GM19438 (cell line): ENCODE data around the gene RGS6.
"Not testable (repeated sequence)": the region's sequence is repeated elsewhere in the genome, so short reads cannot be mapped to it uniquely, and the experiment has no call there.

Experiments
- ATAC-seq: cut with Tn5 transposase; IDR thresholded peaks from one replicate; pipeline ENCODE4 v1.9.1; 2021; ENCODE audit warnings: low read depth; ENCODE audit not compliant: unreplicated experiment

Gene RGS6

DNA sequence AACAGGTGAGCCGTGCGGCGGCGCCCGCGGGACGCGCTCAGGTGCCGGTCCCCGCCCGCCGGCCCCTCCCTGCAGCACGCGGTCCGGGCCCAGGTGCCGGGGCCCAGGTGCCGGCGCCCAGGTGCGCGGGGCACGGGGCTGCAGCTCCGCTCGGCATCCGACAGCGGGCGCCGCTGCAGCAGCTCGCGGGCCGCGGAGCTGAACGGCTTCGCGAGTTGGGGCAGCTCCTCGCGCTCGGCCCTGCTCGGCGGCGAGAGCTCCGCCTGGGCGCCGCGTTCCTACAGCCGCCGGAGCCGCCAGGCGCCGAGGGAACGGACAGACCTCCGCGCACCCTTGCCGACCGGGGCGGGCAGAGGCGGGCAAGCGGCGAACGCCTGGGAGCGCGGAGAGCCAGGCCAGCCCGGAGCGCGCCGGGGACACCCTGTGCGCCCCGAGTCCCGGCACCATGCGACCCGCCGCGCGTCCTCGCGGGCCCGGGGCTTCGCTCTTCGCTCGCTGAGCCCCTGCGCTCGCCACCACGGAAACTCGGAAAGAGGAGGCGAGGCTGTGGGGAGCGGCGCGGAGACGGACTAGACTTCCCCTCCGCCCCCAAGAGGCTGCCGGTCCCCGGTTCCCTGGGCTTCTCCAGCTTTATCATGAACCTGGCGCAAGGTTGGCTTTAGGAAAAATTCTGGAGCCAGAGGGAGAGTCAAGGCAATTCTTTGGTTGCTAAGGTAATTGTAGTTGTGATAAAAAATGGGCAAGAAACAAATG lies at the start of gene RGS6:
Gene RGS6 (plus strand): TSS at position 201 of the 753 bp plus-strand sequence.
- no peak for ATAC-seq

DNA sequence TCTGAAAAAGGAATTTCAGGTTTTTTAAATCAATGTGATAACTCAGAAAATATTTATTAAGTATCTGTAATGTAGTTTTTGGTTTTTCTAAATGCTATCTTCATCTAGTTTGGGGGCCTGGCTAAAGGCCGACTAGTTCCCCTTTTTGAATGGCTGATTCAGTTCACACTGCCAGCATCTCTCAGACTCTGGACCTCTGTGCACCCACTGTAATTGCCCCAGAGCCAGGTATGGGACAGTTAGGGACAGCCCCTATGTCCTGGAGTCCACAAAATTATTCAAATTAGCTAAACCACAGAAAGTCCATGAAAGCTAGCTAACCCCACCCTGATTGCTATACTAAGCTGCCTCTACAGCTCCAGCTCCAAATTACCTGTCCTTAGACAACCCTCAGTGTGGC lies 49.1 kb upstream of the RGS6 start:
- ATAC-seq: no peak

DNA sequence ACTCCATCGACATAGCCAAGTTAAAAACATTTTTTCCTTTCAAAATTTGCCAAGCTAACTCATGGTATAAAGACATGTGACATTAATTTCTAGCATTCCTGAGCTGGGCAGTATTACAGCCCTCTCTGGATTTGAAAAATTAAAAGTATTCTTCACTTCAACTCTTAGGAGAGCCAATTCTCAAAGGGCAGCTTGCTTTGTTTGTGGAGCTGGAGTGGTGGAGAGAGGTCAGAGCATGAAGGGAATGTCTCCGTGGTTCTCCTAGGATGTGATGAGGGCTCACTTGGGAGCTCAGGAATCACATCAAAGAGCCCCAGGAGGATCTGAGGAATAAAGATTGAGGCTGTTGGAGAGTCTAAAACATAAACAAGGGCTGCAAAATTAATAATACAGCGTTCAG lies 46.9 kb upstream of the RGS6 start:
- no peak for ATAC-seq

DNA sequence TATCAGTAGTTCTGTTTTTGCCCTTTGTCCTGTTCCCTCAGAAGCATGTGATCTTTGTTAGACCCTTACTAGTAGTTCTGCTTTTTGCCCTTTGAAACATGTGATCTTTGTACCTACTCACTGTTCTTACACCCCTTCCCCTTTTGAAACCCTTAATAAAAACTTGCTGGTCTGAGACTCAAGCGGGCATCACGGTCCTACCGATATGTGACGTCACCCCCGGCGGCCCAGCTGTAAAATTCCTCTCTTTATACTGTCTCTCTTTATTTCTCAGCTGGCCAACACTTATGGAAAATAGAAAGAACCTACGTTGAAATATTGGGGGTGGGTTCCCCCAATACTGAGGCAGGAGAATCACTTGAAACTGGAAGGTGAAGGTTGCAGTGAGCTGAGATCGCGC lies 44.4 kb upstream of the RGS6 start:
- ATAC-seq: not testable (repeated sequence)

GRCh38 chr14:71890541-71890940 lies 41.7 kb upstream of the RGS6 start:
- no peak for ATAC-seq

GRCh38 chr14:71891185-71891584 lies 41.0 kb upstream of the RGS6 start:
- ATAC-seq: no peak

DNA sequence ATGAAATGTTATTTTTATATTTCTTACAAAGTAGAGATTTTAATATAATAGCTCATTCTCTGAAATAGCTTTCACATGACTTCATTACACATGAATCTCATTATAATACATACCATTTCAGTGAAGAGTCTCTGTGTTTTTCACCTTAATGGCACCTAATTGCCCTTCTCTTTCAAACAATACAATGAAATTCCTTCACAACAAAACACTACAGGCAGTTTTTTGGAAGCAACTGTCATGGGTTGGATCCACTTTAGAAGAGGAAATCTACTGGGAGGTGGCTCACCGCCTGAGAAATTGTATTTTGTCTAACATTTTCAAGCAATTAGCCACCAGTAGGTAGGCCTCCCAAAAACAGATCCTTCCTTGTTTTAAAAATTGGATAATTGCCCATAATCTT lies 40.3 kb upstream of the RGS6 start:
- no peak for ATAC-seq

DNA sequence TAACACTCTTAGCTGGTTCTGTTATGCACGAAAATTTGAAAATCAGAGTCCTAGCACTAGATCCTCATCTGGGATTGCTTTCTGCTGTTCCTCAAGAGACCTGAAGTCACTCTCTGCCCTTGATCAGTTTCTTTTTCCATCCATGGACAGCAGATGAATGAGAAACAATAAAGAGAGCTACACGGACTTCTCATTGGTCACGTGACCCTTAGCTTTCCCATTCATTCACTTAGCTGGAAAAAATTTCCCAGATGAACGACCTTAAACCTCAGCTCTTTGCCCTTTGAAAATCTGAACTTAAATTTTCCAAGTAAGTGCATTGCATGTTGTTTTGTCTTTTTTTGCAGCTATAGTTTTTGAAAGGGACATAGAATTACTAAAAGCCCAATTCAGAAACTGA lies 27.2 kb upstream of the RGS6 start:
- no peak for ATAC-seq

- no peak for ATAC-seq
Observed at GRCh38 chr14:71905860-71906259, 26.4 kb upstream of the RGS6 start.

- no peak for ATAC-seq
Observed at GRCh38 chr14:71907793-71908515, 24.3 kb upstream of the RGS6 start.

- ATAC-seq: no peak
Observed at GRCh38 chr14:71911669-71912068, 20.6 kb upstream of the RGS6 start.

- no peak for ATAC-seq
Observed at GRCh38 chr14:71913342-71913741, 18.9 kb upstream of the RGS6 start.

- no peak for ATAC-seq
Observed at GRCh38 chr14:71918955-71919354, 13.3 kb upstream of the RGS6 start.

DNA sequence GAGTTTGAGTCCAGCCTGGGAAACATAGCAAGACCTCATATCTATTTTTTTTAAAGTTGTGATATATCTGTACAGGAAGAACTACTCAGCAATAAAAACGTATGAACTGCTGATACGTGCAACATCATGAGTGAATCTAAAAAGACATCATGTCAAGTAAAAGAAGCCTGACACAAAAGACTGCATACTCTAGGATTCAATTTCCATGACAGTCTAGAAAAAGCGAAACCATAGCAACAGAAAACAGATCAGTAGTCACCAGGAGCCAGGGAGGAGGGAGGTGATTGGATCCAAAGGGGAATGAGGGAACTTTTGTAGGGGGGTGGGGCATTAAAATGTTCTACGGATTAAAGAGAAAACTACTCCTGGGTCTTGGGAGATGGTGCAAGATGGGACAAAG lies 8.7 kb upstream of the RGS6 start:
- no peak for ATAC-seq

DNA sequence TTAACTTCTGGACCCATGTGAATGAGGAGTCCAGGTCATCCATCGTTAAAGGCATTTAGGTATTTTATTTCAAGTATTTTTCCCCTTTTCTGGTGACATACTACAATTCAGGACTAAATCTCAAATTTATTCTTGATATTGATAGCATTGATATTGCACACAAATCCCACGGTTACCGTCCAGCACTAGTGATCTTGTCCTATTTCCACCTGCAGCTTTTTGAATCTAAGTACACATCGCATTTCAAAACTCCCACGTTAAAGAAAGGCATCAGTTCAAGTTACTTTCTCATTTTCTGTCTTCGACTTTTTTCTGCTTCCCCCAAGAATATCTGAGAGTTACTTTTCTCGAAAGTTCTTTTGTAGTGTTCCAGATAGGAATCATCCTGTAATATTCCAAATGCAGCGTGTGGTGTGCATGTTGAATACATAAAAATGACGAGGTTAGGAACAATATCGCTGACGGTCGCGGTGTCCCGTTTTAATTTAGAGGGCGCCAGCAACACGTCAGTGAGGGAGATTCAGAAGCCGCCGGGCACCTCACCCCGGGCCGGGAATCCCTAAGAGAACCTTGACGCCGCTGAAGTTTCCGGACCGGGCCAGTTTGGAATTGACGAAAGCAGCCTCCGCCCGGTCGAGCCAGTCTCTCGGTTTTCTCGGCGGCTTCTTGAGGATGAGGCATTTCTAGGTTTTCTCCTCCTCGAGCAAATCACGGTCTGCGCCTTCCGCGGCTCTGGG lies 569 bp upstream of the RGS6 start:
- ATAC-seq: no peak

DNA sequence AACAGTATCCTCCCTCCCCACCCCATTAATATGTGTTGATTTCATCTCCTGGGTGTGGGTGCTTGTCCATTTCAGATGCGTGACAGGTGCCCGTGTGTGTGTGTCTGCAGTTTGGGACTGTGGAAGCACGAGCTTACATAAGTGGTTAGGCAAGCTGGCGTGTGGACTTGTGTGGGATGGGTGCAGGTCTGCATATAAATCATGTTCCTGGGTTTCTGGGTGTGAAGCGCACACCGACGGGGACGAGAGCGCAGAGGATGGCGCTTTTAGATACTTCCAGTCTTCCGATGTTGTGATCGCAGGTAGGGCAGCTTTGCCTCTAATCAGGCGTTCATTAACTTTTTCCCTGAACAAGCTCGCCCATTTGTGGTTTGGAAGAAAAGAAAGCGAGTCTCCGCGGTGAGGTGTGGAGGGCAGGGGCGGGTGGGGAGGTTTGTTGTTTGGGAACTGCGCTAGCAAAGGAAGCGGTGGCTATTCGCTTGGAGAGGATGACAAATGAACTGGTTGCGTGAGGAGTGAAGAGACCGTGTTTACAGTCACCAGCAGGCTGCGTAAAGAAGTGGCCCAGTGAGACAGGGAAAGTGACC lies 865 bp downstream of the RGS6 start:
- no peak for ATAC-seq

DNA sequence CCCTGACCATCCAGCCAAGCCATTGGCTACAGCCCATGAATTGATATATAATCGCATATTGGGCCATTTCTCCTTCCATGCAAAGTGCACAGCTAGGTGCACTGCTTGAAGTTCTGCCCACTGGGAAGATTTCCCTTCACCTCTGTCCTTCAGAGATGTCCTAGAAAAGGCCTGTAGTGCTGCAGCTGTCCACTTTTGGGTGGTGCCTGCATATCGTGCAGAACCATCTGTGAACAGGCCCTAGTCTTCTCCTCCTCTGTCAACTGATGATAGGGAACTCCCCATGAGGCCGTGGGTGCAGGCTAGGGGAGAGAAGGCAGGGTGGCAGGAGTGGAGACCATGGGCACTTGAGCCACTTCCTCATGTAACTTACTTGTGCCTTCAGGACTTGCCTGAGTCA lies 6.0 kb downstream of the RGS6 start:
- ATAC-seq: not testable (repeated sequence)

- not testable (repeated sequence) for ATAC-seq
Observed at GRCh38 chr14:71939344-71939743, 7.1 kb downstream of the RGS6 start.

GRCh38 chr14:71940500-71940899 lies 8.3 kb downstream of the RGS6 start:
- not testable (repeated sequence) for ATAC-seq

DNA sequence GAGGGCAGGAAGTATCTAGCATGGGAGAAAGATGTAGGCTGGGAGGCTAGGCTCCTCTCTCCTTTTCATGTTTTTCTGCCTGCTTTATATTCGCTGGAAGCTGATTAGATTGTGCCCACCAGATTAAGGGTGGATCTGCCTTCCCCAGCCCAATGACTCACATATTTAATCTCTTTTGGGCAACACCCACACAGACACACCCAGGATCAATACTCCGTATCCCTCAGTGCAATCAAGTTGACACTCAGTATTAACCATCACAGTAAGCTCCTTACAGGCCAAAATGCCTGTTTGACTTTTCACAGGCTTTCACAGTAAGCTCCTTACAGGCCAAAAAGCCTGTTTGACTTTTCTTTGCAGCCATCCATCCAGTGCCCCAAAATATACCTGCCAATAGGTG lies 9.4 kb downstream of the RGS6 start:
- not testable (repeated sequence) for ATAC-seq
